Transverse colon (tissue), 4 donors: ENCODE measurements around the gene SHH. TPM values are rescaled to one million over a fixed set of nuclear protein-coding genes. Genes with fewer than 3 reads are reported as not detected.
A peak's percentile ranks its signal among the peaks of the same experiment; 100 is the strongest.

ENCODE experiments used
- DNase-seq: peaks from one replicate; pipeline ENCODE4 v3.0.0-alpha.2; 2019
- H3K27ac ChIP-seq, 4 donors: fragments of 200-600 bp; sonication (generic); 2 replicates each; pipeline ENCODE4 v1.5.1; 2016 to 2018; ENCODE audit warnings: inconsistent platforms in 4 of 4
- H3K27me3 ChIP-seq: fragments of 200-600 bp; sonication (generic); 2 replicates; pipeline ENCODE4 v1.5.1; 2017; ENCODE audit warnings: inconsistent platforms
- H3K36me3 ChIP-seq, 4 donors: fragments of 200-600 bp; sonication (generic); 2 replicates each; pipeline ENCODE4 v1.5.1; 2017 to 2019; ENCODE audit warnings: inconsistent platforms in 4 of 4
- H3K4me1 ChIP-seq, 4 donors: fragments of 200-600 bp; sonication (generic); 2 replicates each; pipeline ENCODE4 v1.5.1; 2017 to 2020; ENCODE audit warnings: inconsistent platforms in 4 of 4
- H3K4me3 ChIP-seq, 4 donors: fragments of 200-600 bp; sonication (generic); 1 replicate in 1 of 4; 2 replicates in 3 of 4; pipeline versions ENCODE4 v1.5.1 to v1.6.1; 2017 to 2019; ENCODE audit warnings: inconsistent platforms in 4 of 4
- H3K9me3 ChIP-seq, 2 donors: fragments of 200-600 bp; sonication (generic); 2 replicates each; pipeline ENCODE4 v1.5.1; 2017 to 2019; ENCODE audit warnings: inconsistent platforms in 2 of 2
- EP300 ChIP-seq: sonication (generic); formaldehyde crosslinking; IDR thresholded peaks from one replicate; pipeline ENCODE4 v1.6.1; 2017; ENCODE audit warnings: antibody characterized with exemption, low read depth
- POLR2A ChIP-seq: fragments of 450-650 bp; IDR thresholded peaks from one replicate; pipeline ENCODE4 v1.6.1; 2016; ENCODE audit warnings: antibody characterized with exemption, mild to moderate bottlenecking, moderate library complexity
- POLR2AphosphoS5 ChIP-seq, 3 donors: sonication (generic); formaldehyde crosslinking; IDR thresholded peaks; one replicate each; pipeline ENCODE4 v1.6.1; 2016; ENCODE audit warnings: antibody characterized with exemption in 3 of 3
- WGBS, 2 donors: methylation state at CpG; one replicate each; pipeline ENCODE4 v1.1.5; 2018; ENCODE audit warnings: low coverage in 1 of 2; 5-methylcytosine and 5-hydroxymethylcytosine counted together
- in situ Hi-C, 4 donors: fragments of 200-750 bp; cut with MboI; loops; one replicate each; pipeline versions ENCODE4 v1.15.0 to v1.15.1; 2017; ENCODE audit warnings: low sequenced_read_pairs in 3 of 4, low pct_ligation_motif_present in 1 of 4, low pct_unique_long_range_greater_than_20kb in 1 of 4
- intact Hi-C: fragments of 100-400 bp; cut with DNase I; formaldehyde crosslinking; loops from one replicate; pipeline ENCODE4 v1.15.1; 2023; ENCODE audit warnings: low total_unique reads
- total RNA-seq, 4 donors: library from RNA; depleted of rRNA; stranded (reverse); fragments of >200 nt; gene quantifications; one replicate each; pipeline ENCODE4 v1.1.0, GENCODE V29; 2016
- TF ChIP-seq, protein P1 (sequence below), 5 experiments: fragments of 200-600 bp in 3 of 5; fragments of 450-650 bp in 2 of 5; sonication (generic) in 3 of 5; IDR thresholded peaks; 1 replicate in 2 of 5; 2 replicates in 3 of 5; pipeline ENCODE4 v1.5.1; 2016 to 2017; ENCODE audit warnings: antibody characterized with exemption in 5 of 5, inconsistent platforms in 3 of 5, mild to moderate bottlenecking in 2 of 5, moderate library complexity in 1 of 5

Gene SHH
- total RNA-seq, 4 donors from 2014 or later = 0.40 to 3.7 (median 2.0) TPM

DNA sequence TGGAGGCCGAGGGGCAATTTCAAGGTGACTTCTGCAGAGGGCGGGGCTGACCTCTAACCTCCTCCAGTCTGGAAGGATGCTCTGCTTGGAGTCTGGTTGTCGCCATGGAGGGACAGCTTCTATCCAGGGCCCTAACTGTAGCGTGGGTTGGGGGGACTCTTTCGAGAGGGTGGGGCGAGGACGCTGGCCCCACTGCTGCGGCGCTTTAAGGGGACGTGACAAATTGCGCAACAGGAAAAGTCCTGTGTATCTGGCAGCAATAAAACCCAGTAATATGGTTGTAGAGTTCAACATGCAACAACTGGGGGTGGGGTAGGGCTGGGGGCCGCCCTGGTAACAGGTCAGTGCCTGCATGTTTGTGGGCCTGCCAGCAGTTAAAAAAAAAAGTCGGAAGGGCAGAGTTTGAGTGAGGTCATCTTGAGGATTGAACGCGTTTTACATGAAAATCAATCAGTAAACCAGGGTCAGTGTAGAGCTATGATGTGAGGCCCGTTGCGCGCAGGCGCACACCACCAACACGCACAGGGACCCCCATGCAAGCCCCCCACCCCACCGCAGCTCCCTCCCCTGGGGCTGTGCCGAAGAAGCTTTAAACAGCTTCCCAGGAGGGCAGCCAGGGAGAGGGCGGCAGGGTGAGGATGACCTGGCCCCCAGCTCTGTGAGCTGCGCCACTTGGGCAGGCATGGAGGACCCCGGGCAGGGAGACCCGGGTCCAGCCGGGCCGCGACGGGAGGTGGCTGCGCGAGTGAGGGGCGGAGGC is 4.3 kb downstream of the SHH start:
- Histone ChIP-seq H3K9me3 (no peaks in the 10 kb centered on the region), H3K27ac (peak overlapping the region; percentile 78 to 82 (median 80)), H3K4me3 (peak overlapping the region in 3 of 4 donors; percentile 30 to 48 (median 33)), H3K4me1 (peaks cover 7 to 86% (median 72%) of the 10 kb centered on the region in 4 donors), H3K36me3 (no peaks in the 10 kb centered on the region), H3K27me3 (peaks cover 100% of the 10 kb centered on the region)
- in situ Hi-C loops = loop anchor here in 3 of 4 donors (10.0 to 25.0 kb wide), 3 partner anchors 654 to 1004 kb away; no protein-coding TSS in a partner anchor
- DNase-seq = peak; percentile 78
- intact Hi-C loops = no loop called here
- WGBS, 2 donors = 11% methylated on average over 4 to 31 of the region's 33 CpGs
- TF ChIP-seq POLR2AphosphoS5 (IDR thresholded peaks at IDR 0.05) = no peak
- peak; percentile 18 for TF ChIP-seq POLR2A
- TF ChIP-seq, protein P1, sequence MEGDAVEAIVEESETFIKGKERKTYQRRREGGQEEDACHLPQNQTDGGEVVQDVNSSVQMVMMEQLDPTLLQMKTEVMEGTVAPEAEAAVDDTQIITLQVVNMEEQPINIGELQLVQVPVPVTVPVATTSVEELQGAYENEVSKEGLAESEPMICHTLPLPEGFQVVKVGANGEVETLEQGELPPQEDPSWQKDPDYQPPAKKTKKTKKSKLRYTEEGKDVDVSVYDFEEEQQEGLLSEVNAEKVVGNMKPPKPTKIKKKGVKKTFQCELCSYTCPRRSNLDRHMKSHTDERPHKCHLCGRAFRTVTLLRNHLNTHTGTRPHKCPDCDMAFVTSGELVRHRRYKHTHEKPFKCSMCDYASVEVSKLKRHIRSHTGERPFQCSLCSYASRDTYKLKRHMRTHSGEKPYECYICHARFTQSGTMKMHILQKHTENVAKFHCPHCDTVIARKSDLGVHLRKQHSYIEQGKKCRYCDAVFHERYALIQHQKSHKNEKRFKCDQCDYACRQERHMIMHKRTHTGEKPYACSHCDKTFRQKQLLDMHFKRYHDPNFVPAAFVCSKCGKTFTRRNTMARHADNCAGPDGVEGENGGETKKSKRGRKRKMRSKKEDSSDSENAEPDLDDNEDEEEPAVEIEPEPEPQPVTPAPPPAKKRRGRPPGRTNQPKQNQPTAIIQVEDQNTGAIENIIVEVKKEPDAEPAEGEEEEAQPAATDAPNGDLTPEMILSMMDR (IDR thresholded peaks at IDR 0.05) = no peak

DNA sequence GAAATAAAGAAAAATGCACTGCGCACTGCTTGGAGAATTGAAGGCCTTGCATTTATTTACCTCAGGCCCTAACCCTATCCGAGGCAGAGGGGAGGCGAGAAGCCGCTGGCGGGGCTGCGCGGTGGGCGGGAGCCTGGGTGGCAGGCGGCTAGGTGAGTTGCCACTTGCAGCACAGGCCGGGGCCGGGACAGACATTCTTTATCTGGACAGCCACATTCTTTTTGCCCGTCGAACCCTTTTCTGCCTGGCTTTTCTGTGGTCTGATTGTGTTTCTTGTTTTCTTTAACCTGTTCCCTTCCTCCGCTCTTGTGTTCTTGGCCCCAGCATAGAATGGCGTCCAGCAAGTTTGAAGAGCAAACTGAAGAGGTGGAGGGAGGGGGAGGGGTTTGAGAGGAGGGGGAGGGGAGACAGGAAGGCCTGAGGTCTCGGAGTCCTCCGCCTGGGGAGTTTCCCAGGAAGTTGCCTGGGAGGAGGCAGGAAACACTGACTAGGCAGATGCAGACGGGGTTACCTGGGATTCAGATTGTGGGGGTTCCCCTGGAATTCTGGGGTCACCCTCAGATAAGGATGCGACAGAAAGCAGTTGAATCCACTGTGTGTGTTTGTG is 5.1 kb downstream of the SHH start:
- H3K4me3 ChIP-seq = no peak overlapping the region
- peaks cover 7 to 82% (median 70%) of the 10 kb centered on the region in 4 donors for H3K4me1 ChIP-seq
- no peaks in the 10 kb centered on the region for H3K9me3 ChIP-seq
- no peak for DNase-seq
- peaks cover 100% of the 10 kb centered on the region for H3K27me3 ChIP-seq
- WGBS, 2 donors = 29 to 47% methylated on average over 3 to 19 of the region's 19 CpGs
- peak overlapping the region in 3 of 4 donors; percentile 45 to 78 (median 54) for H3K27ac ChIP-seq
- intact Hi-C loops = no loop called here
- no peaks in the 10 kb centered on the region for H3K36me3 ChIP-seq
- TF ChIP-seq POLR2AphosphoS5 (IDR thresholded peaks at IDR 0.05) (no peak), EP300 (no peak), POLR2A (no peak)
- TF ChIP-seq, protein P1 (IDR thresholded peaks at IDR 0.05) = no peak
- in situ Hi-C loops = loop anchor here in 3 of 4 donors (10.0 to 25.0 kb wide), 3 partner anchors 655 to 1005 kb away; no protein-coding TSS in a partner anchor

DNA sequence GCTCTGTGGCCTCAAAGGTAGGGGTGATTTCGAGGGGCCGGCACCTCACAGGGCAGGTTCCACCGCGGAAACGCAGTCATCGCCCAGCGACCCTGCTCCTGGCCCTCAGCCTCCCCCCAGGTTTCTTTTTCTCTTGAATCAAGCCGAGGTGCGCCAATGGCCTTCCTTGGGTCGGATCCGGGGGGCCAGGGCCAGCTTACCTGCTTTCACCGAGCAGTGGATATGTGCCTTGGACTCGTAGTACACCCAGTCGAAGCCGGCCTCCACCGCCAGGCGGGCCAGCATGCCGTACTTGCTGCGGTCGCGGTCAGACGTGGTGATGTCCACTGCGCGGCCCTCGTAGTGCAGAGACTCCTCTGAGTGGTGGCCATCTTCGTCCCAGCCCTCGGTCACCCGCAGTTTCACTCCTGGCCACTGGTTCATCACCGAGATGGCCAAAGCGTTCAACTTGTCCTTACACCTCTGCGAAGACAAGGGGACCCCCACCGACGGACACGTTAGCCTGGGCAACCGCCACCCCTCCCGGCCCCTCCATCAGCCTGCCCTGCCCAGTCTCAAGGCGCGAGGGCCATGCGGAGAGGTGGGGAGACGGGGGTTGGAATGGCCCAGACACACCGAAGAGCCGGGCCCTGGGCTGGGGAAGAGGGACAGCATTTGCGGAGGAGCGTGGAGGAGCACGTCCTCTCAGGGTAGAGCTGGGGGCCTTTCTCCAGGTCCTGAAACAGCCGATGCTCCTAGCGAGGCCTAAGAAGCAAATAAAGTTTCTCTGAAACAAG is 6.0 kb downstream of the SHH start:
- no peak for TF ChIP-seq POLR2AphosphoS5 (IDR thresholded peaks at IDR 0.05)
- TF ChIP-seq EP300 = no peak
- TF ChIP-seq, protein P1 (IDR thresholded peaks at IDR 0.05) = no peak
- no peak for TF ChIP-seq POLR2A
- no peak for DNase-seq
- 63 to 67% methylated on average over 3 to 47 of the region's 47 CpGs for WGBS, 2 donors
- peak overlapping the region in 1 of 4 donors; percentile 33 for H3K4me3 ChIP-seq
- H3K27ac ChIP-seq = no peak overlapping the region
- in situ Hi-C loops (loop anchor here in 3 of 4 donors (10.0 to 25.0 kb wide), 3 partner anchors 656 to 1006 kb away; no protein-coding TSS in a partner anchor), intact Hi-C loops (no loop called here)
- H3K9me3 ChIP-seq = no peaks in the 10 kb centered on the region
- H3K4me1 ChIP-seq = peaks cover 7 to 73% (median 64%) of the 10 kb centered on the region in 4 donors
- H3K36me3 ChIP-seq = no peaks in the 10 kb centered on the region
- peaks cover 98% of the 10 kb centered on the region for H3K27me3 ChIP-seq

DNA sequence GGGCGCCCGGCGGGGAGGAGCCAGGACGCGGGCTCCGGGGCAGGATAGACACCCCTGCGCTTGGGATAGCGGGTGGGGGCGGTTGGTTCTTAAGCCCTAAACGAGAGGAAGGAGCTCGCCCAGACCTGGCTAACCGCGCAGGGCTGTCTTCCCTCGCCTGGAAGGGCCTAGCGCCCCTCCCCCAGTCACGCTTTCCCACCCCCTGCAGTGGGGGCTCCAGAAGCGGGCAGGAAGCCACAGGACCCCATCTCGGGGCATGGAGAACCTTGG is 6.5 kb downstream of the SHH start:
- intact Hi-C loops (no loop called here), in situ Hi-C loops (loop anchor here in 3 of 4 donors (10.0 to 25.0 kb wide), 3 partner anchors 657 to 1007 kb away; no protein-coding TSS in a partner anchor)
- no peak for DNase-seq
- 29% methylated on average over 5 of the region's 18 CpGs; no CpG with 5 or more reads in 1 of the 2 donors for WGBS, 2 donors
- peak overlapping the region in 1 of 4 donors; percentile 19 for H3K27ac ChIP-seq
- H3K27me3 ChIP-seq = peaks cover 98% of the 10 kb centered on the region
- TF ChIP-seq, protein P1 (IDR thresholded peaks at IDR 0.05) = no peak
- TF ChIP-seq EP300 (no peak), POLR2AphosphoS5 (IDR thresholded peaks at IDR 0.05) (no peak), POLR2A (no peak)
- H3K4me3 ChIP-seq = peak overlapping the region in 3 of 4 donors; percentile 9 to 33 (median 31)
- H3K36me3 ChIP-seq = no peaks in the 10 kb centered on the region
- H3K9me3 ChIP-seq = no peaks in the 10 kb centered on the region
- peaks cover 7 to 68% (median 59%) of the 10 kb centered on the region in 4 donors for H3K4me1 ChIP-seq
